ENCODE measurements around the gene IL13RA1. TPM values are rescaled to one million over a fixed set of nuclear protein-coding genes. Genes with fewer than 3 reads are reported as not detected.

IL13RA1 gene
- total RNA-seq, 1 donor from 2014 or later: 78.7 TPM

DNA sequence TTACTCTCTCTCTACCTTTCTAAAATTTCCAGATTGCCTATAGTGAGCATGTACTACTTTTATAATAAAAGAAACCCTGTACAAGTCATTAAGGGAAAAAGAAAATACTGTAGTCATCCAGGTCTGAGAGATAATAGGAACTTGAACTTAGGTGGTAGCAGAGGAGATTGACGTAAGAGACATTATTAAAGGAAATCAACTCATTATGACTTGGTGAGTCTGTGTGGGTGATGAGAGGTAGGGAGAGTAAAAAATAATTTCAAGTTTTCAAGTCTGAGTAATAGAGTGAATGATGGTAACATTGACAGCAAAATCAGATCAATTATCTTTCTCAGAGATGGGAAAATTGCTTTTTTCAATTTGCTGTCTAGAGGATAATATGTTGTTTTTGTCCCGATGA is 52.2 kb downstream of the IL13RA1 start:
- Mint-ChIP-seq H3K4me1 (ENCODE audit: unreplicated experiment) (no peaks in the 10 kb centered on the region), H3K4me3 (ENCODE audit: unreplicated experiment) (no peak overlapping the region), H3K36me3 (ENCODE audit: unreplicated experiment) (peaks cover 4% of the 10 kb centered on the region), H3K9me3 (ENCODE audit: unreplicated experiment) (peaks cover 3% of the 10 kb centered on the region), H3K27ac (ENCODE audit: unreplicated experiment) (no peak overlapping the region), H3K27me3 (ENCODE audit: unreplicated experiment) (no peaks in the 10 kb centered on the region)
- no peak for DNase-seq (ENCODE audit: extremely low spot score, unreplicated experiment)
- TF ChIP-seq, protein P1, sequence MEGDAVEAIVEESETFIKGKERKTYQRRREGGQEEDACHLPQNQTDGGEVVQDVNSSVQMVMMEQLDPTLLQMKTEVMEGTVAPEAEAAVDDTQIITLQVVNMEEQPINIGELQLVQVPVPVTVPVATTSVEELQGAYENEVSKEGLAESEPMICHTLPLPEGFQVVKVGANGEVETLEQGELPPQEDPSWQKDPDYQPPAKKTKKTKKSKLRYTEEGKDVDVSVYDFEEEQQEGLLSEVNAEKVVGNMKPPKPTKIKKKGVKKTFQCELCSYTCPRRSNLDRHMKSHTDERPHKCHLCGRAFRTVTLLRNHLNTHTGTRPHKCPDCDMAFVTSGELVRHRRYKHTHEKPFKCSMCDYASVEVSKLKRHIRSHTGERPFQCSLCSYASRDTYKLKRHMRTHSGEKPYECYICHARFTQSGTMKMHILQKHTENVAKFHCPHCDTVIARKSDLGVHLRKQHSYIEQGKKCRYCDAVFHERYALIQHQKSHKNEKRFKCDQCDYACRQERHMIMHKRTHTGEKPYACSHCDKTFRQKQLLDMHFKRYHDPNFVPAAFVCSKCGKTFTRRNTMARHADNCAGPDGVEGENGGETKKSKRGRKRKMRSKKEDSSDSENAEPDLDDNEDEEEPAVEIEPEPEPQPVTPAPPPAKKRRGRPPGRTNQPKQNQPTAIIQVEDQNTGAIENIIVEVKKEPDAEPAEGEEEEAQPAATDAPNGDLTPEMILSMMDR (IDR thresholded peaks at IDR 0.05): no peak

DNA sequence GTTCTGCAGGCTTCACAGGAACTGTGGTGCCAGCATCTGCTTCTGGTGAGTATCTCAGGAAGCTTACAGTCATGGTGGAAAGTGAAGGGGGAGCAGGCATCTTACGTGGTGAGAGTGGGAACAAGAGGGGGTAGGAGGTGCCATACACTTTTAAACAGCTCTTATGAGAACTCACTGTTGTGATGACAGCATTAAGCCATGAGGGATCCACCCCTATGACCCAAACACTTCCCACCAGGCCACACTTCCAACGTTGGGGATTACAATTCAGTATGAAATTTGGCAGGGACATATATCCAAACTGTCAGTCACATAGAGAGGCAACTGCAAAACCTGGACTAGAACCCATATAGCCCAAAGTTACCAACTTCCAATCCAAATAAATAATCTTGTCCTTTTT is 53.1 kb downstream of the IL13RA1 start:
- Mint-ChIP-seq H3K4me3 (ENCODE audit: unreplicated experiment) (no peak overlapping the region), H3K27ac (ENCODE audit: unreplicated experiment) (no peak overlapping the region), H3K9me3 (ENCODE audit: unreplicated experiment) (peaks cover 6% of the 10 kb centered on the region), H3K4me1 (ENCODE audit: unreplicated experiment) (no peaks in the 10 kb centered on the region), H3K36me3 (ENCODE audit: unreplicated experiment) (peaks cover 6% of the 10 kb centered on the region), H3K27me3 (ENCODE audit: unreplicated experiment) (no peaks in the 10 kb centered on the region)
- TF ChIP-seq, protein P1 (IDR thresholded peaks at IDR 0.05): no peak
- no peak for DNase-seq (ENCODE audit: extremely low spot score, unreplicated experiment)

DNA sequence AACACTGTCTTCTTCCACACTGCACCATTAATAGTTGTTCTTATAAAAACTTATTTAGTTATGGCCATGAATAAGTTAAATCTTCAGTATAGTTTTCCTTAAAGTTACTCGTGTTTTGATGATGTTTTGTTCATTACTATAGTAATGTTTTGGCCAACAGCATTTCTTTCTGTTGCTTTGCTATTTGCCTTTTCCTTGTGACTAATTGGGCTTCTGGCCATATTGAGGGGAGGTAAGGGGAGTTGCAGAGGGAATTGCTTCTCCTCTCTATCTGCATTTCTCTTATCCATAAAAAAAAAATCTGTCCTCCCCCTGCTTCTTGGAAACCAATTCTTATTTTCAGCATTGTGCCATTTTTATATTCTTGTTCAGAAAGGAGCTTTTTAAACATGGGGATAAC is 53.5 kb downstream of the IL13RA1 start:
- H3K9me3 Mint-ChIP-seq (ENCODE audit: unreplicated experiment): peaks cover 6% of the 10 kb centered on the region

DNA sequence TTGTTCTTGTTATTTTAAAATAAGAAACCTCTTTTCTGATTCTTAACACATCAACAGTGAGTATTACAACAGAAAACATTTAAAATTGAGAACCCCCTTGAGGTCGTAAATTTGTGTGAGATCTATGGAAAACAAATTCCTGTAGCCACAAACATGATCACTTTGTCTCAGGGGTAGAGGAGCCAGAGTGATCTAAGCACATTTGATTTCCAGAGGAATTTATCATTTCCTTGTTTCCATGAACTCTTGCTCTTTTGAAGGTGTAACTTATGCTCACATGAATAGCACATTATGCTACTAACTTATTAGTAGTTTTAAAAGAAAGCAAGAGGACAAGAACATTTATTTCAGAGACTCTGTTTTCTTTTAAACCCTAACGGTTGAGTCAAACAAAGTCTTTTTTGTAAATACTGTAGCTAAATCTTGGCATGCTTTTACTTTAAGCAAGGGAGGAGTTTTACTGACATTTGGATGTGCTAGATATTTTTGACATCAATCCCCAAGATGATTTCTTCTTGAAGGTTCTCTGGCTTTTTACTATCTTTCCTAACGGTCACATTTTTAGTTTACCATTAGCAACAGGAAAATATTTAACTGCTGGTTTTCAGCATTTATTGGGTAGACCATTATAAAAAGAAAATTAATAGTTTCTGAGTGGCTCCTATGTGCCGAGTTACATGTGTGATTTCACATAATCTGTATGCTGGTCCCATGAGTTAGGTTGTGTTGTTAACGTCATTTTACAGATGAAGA is 68.3 kb downstream of the IL13RA1 start:
- DNase-seq (ENCODE audit: extremely low spot score, unreplicated experiment): no peak
- no peaks in the 10 kb centered on the region for H3K9me3 Mint-ChIP-seq (ENCODE audit: unreplicated experiment)
- H3K36me3 Mint-ChIP-seq (ENCODE audit: unreplicated experiment): peaks cover 6% of the 10 kb centered on the region
- no peaks in the 10 kb centered on the region for H3K27me3 Mint-ChIP-seq (ENCODE audit: unreplicated experiment)
- H3K4me1 Mint-ChIP-seq (ENCODE audit: unreplicated experiment): peaks cover 8% of the 10 kb centered on the region
- no peak overlapping the region for H3K4me3 Mint-ChIP-seq (ENCODE audit: unreplicated experiment)
- TF ChIP-seq, protein P1 (IDR thresholded peaks at IDR 0.05): no peak
- H3K27ac Mint-ChIP-seq (ENCODE audit: unreplicated experiment): no peak overlapping the region

More for the DNA sequence above, 53.5 kb downstream of the IL13RA1 start:
- DNase-seq (ENCODE audit: extremely low spot score, unreplicated experiment): no peak
- Mint-ChIP-seq H3K4me1 (ENCODE audit: unreplicated experiment) (no peaks in the 10 kb centered on the region), H3K4me3 (ENCODE audit: unreplicated experiment) (no peak overlapping the region), H3K36me3 (ENCODE audit: unreplicated experiment) (peaks cover 4% of the 10 kb centered on the region), H3K27ac (ENCODE audit: unreplicated experiment) (no peak overlapping the region), H3K27me3 (ENCODE audit: unreplicated experiment) (no peaks in the 10 kb centered on the region)
- TF ChIP-seq, protein P1 (IDR thresholded peaks at IDR 0.05): no peak

DNA sequence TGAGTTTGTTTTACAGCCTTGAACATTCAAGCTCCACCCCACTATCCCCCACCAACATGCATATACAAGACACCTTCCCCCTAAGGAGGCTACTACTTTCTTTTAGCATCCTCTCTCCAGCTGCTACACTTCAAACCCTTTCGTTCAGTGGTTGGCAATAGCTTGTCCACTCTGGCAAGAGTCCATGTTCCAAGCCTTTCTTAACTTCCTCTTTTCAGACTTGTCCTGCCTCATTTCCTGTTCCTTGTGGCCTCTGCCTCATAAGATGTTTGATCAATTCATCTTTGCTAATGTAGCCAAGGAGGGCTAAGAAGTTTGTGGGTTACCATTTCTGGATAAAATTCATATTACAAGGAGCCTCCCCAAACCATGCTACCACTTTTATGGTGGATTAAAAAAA is 75.5 kb downstream of the IL13RA1 start:
- no peak for DNase-seq (ENCODE audit: extremely low spot score, unreplicated experiment)
- no peaks in the 10 kb centered on the region for H3K4me1 Mint-ChIP-seq (ENCODE audit: unreplicated experiment)
- no peak overlapping the region for H3K27ac Mint-ChIP-seq (ENCODE audit: unreplicated experiment)
- H3K27me3 Mint-ChIP-seq (ENCODE audit: unreplicated experiment): no peaks in the 10 kb centered on the region
- TF ChIP-seq, protein P1 (IDR thresholded peaks at IDR 0.05): no peak
- H3K36me3 Mint-ChIP-seq (ENCODE audit: unreplicated experiment): peaks cover 4% of the 10 kb centered on the region
- no peak overlapping the region for H3K4me3 Mint-ChIP-seq (ENCODE audit: unreplicated experiment)
- H3K9me3 Mint-ChIP-seq (ENCODE audit: unreplicated experiment): peaks cover 17% of the 10 kb centered on the region
